ENCODE measurements around the gene MXD3. TPM values are rescaled to one million over a fixed set of nuclear protein-coding genes. Genes with fewer than 3 reads are reported as not detected.

MXD3 gene
- total and polyA plus RNA-seq, 8 donors: 3.0 to 55.0 (median 6.5) TPM

DNA sequence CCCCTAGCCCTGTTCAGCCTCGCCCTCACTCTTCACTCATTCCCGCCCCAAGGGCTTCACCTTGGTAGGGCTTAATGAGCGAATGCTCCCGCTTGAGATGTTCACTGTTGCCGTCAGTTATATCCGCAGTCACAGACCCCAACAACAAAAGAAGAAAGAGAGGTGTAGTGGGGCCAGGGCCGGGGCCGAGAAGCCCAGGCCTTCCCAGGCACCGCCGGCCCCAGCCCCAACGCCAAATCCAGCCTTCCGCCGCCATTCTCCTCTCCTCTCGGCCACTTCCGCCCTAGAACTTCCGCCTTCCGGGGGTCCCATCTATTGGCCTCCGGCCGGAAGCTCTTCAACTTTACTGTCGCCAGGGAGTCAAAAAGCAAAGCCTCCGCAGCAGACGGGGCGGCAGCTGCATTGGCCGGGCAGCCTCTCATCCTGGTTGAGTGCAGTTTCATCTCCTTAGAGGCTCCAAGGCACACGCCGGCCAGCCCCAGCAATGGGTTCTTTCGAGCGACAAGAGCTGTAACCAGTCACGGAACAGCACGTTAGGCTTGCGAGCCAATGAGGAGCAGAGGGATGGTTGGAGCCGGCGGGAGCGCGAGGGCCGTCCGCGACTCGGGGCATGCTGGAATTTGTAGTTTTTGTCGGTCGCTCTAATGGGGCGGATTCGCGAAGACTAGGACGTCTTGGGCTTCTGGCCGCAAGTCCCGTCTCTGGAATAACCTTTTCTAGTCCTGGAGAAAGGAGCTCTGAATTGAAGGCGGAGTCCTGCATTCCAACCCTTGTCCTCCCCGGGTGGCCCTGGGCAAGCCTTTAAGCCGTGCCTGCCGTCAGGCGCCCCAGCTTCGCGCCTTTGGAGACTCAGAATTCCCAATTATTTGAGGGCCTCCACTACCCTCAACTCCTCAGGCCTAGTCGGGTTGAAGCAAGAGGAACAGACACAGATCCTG, 40.0 kb upstream of the MXD3 start, which contains the start of gene LMAN2:
Gene LMAN2 (minus strand): TSS at position 277 of the 938 bp plus-strand sequence. CDS start 21 bp downstream, at position 256.
- DNase-seq: peak; percentile 89 to 95 (median 94)
- peak; percentile 97 to 99 (median 98) for ATAC-seq
- 7% methylated on average over 53 to 55 of the region's 55 CpGs for WGBS, 2 donors
- FAIRE-seq: no peak
- Histone ChIP-seq H3K4me3 (peak within 1 kb of the TSS; percentile 67 to 83 (median 78)), H3K27me3 (no peaks in the 10 kb centered on the region), H3K4me1 (peaks cover 8 to 36% (median 12%) of the 10 kb centered on the region in 3 donors), H3K36me3 (no peaks in the 10 kb centered on the region), H3K27ac (peak within 1 kb of the TSS; percentile 84 to 94 (median 89)), H3K9me3 (no peaks in the 10 kb centered on the region)
- TF ChIP-seq, protein P1, sequence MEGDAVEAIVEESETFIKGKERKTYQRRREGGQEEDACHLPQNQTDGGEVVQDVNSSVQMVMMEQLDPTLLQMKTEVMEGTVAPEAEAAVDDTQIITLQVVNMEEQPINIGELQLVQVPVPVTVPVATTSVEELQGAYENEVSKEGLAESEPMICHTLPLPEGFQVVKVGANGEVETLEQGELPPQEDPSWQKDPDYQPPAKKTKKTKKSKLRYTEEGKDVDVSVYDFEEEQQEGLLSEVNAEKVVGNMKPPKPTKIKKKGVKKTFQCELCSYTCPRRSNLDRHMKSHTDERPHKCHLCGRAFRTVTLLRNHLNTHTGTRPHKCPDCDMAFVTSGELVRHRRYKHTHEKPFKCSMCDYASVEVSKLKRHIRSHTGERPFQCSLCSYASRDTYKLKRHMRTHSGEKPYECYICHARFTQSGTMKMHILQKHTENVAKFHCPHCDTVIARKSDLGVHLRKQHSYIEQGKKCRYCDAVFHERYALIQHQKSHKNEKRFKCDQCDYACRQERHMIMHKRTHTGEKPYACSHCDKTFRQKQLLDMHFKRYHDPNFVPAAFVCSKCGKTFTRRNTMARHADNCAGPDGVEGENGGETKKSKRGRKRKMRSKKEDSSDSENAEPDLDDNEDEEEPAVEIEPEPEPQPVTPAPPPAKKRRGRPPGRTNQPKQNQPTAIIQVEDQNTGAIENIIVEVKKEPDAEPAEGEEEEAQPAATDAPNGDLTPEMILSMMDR (IDR thresholded peaks at IDR 0.05): no peak
- intact Hi-C loops (cut with DNase I): no loop called here

DNA sequence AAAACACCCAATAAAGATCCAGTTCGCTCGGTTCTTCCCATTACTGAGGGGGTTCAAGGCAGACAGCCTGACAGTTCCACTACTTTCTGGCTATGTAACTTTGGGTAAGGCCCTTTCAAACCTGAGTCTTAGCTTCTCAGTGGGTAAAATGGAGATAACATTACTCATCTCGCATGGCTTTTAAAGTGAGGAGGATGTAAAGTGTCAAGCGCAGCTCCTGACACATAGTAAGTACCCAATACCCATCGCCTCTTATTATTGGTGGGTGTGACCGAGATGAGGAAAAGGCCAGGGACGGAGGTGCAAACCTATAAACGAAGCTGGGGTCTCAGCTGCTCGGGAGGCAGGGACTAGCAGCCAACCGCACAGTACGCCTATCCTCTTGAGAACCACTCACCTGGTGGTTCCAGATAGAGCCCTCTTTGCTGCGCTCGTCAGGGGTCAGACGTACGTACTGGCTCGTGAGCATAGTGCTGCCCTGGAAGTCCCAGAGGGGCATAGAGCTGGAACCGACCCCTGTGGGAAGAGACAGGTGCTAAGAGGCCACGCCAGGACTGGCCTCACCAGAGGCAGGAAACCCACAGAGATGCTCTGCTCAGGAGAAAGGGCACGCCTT, 39.2 kb upstream of the MXD3 start:
- H3K36me3 ChIP-seq: no peaks in the 10 kb centered on the region
- TF ChIP-seq, protein P1 (IDR thresholded peaks at IDR 0.05): no peak
- H3K27me3 ChIP-seq: no peaks in the 10 kb centered on the region
- H3K4me1 ChIP-seq: peaks cover 8 to 39% (median 12%) of the 10 kb centered on the region in 3 donors
- FAIRE-seq (no peak), ATAC-seq (peak; percentile 2 to 10 (median 3)), DNase-seq (peak in 3 of 6 donors; percentile 43 to 52 (median 49))
- no peaks in the 10 kb centered on the region for H3K9me3 ChIP-seq
- peak overlapping the region; percentile 84 to 94 (median 89) for H3K27ac ChIP-seq
- intact Hi-C loops (cut with DNase I): no loop called here
- 4% methylated on average over 19 of the region's 19 CpGs for WGBS, 2 donors
- peak overlapping the region; percentile 67 to 83 (median 78) for H3K4me3 ChIP-seq

DNA sequence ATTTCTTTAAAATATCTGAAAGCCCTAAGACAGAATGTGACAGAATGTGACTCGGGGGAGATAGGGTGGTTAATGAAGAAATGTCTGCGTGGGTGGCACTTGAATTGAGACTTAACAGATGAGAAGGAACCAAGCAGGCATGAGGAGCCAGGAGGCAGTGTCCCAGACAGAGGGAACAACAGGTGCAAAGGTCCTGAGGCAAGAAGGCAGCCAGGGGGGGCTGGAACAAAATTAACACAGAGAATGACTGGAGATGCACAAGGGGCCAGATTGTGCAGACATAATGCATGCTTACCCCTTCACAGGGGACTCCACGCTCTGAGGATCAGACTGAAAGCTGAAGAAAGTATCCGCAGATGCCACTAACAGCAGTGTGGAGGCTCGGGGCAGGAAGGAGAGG, 38.1 kb upstream of the MXD3 start:
- no peak overlapping the region for H3K27ac ChIP-seq
- ATAC-seq (no peak), DNase-seq (peak in 1 of 6 donors; percentile 7), FAIRE-seq (no peak)
- H3K4me3 ChIP-seq: peak overlapping the region in 3 of 4 donors; percentile 67 to 83 (median 83)
- H3K36me3 ChIP-seq: no peaks in the 10 kb centered on the region
- TF ChIP-seq, protein P1 (IDR thresholded peaks at IDR 0.05): no peak
- H3K27me3 ChIP-seq: no peaks in the 10 kb centered on the region
- WGBS, 2 donors: 39% methylated on average over 5 of the region's 5 CpGs
- peaks cover 8 to 39% (median 12%) of the 10 kb centered on the region in 3 donors for H3K4me1 ChIP-seq
- no peaks in the 10 kb centered on the region for H3K9me3 ChIP-seq
- intact Hi-C loops (cut with DNase I): no loop called here

DNA sequence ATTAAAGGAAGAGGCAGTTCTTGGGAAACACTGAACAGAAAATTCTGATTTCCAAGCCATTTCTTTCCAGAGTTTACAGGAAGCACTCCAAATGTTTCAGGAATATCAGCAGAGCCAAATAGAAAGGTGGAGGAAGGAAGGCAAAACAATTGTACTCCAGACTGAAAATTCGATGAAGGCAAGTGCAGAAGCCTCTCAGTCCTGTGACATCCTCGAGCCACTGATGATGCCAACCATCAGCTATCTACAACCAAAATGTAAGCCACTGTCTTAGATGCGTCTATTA, 37.6 kb upstream of the MXD3 start:
- H3K4me1 ChIP-seq: peaks cover 8 to 39% (median 12%) of the 10 kb centered on the region in 3 donors
- H3K9me3 ChIP-seq: no peaks in the 10 kb centered on the region
- FAIRE-seq: no peak
- peak overlapping the region in 2 of 4 donors; percentile 67 to 83 for H3K4me3 ChIP-seq
- no peak overlapping the region for H3K27ac ChIP-seq
- H3K36me3 ChIP-seq: no peaks in the 10 kb centered on the region
- TF ChIP-seq, protein P1 (IDR thresholded peaks at IDR 0.05): no peak
- intact Hi-C loops (cut with DNase I): no loop called here
- no peak for DNase-seq
- 28 to 38% methylated on average over 3 of the region's 3 CpGs for WGBS, 2 donors
- no peak for ATAC-seq
- no peaks in the 10 kb centered on the region for H3K27me3 ChIP-seq

Measured in pancreas (tissue), 10 donors.